SK-N-SH treated with all-trans-retinoic acid at 6 μM for 48 hours (cell line): ENCODE data around the gene GRIK1.

Experiments used
- ARNTL ChIP-seq: fragments of 450-650 bp; formaldehyde crosslinking; IDR thresholded peaks from 2 replicates; pipeline ENCODE4 v1.5.0; 2020; ENCODE audit warnings: low read depth, mild to moderate bottlenecking, moderate library complexity, borderline replicate concordance
- TCF4 ChIP-seq: fragments of 250-450 bp; sonication (Bioruptor Pico); IDR thresholded peaks from 2 replicates; pipeline ENCODE4 v1.8.0; 2021; ENCODE audit warnings: mild to moderate bottlenecking, moderate library complexity, borderline replicate concordance

DNA sequence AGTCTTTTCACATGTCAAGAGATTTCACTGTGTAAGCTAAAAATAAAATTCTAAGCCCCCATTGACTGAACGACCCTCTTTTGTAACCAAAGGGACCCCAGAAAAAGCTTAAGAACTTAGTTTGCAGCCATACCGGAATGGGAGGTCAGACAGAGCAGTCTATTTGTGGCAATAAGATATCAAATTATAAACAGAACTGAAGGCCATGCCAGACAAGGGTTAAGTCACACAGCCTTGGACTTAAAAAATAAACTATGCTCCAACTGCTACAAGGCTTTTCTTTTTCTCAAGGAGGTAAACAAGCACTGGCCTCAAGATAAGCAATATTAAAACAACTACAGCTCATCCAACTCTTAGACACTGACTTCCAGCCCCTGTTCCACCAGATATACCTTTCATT lies 384.2 kb downstream of the GRIK1 start:
- TF ChIP-seq TCF4 (CRISPR knock-in tag) = no peak
- no peak for TF ChIP-seq ARNTL (CRISPR knock-in tag)
